Upper lobe of left lung (tissue), 4 donors: Measurements from ENCODE around the gene PDGFC.

ENCODE experiments used
- POLR2A ChIP-seq, 4 donors: fragments of 450-650 bp; IDR thresholded peaks; one replicate each; pipeline ENCODE4 v1.5.1; 2016 to 2017; ENCODE audit warnings: antibody characterized with exemption in 4 of 4, mild to moderate bottlenecking in 2 of 4
- TF ChIP-seq, protein P1 (sequence below), 6 experiments: fragments of 450-650 bp in 4 of 6; fragments of 200-600 bp in 2 of 6; sonication (generic) in 2 of 6; IDR thresholded peaks; one replicate each; pipeline ENCODE4 v1.5.1; 2016 to 2019; ENCODE audit warnings: antibody characterized with exemption in 6 of 6

DNA sequence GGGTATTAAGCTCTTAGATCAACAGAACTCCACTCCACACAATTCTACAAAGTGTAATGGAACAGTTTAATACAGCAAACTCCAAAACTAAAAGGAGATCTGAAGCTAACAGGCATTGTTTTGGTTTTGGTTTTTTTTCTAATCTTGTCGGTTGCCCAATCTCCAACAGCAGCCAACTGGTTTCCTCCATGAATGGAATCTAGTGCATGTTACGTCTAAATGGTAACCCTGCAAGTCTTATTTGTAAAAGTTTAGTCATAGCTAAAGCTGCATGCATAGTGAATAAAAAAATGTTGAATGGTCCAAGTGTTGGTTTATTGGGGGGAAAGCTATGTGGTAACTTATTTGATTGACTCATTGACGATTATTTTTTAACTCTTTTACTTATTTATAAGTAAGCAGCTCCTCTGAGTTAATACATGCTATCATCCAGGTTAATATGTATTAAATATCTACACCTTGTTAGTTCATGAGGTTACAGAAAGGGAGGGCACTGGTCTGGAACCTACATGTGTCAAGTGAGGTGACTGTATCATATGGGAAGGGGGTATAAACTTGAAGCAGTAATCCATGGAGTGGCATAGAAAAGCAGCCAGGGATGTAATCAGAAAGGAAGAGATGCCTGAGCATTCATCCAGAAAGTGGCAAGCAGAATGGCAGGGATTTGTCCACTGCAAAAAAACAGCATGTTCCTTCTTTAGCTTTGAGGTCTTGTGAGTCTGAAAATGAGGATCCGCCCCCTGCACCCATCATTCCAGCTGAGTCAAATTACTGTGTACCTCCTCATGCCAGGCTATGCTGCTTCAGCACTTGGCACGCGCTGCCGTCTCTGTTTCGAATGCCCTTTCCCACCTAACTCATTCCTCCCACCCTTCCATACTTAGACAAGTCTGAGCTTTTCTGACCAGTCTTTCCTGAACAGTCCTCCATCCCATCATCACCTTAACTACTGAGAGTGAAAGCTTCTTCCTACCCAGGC, 81.7 kb downstream of the PDGFC start:
- TF ChIP-seq POLR2A (IDR thresholded peaks at IDR 0.05): no peak
- TF ChIP-seq, protein P1, sequence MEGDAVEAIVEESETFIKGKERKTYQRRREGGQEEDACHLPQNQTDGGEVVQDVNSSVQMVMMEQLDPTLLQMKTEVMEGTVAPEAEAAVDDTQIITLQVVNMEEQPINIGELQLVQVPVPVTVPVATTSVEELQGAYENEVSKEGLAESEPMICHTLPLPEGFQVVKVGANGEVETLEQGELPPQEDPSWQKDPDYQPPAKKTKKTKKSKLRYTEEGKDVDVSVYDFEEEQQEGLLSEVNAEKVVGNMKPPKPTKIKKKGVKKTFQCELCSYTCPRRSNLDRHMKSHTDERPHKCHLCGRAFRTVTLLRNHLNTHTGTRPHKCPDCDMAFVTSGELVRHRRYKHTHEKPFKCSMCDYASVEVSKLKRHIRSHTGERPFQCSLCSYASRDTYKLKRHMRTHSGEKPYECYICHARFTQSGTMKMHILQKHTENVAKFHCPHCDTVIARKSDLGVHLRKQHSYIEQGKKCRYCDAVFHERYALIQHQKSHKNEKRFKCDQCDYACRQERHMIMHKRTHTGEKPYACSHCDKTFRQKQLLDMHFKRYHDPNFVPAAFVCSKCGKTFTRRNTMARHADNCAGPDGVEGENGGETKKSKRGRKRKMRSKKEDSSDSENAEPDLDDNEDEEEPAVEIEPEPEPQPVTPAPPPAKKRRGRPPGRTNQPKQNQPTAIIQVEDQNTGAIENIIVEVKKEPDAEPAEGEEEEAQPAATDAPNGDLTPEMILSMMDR (IDR thresholded peaks at IDR 0.05): no peak
